GM12878 (cell line): ENCODE measurements around the gene NUDT1.

Experiments
- JUNB ChIP-seq: IDR thresholded peaks from 2 replicates; pipeline ENCODE4 v1.6.1; 2016; ENCODE audit warnings: antibody characterized with exemption, mild to moderate bottlenecking
- SREBF2 ChIP-seq: IDR thresholded peaks from 2 replicates; pipeline ENCODE4 v1.6.1; 2012; ENCODE audit warnings: mild to moderate bottlenecking, low read length
- TF ChIP-seq, protein P1 (sequence below), 3 experiments: IDR thresholded peaks in 2 of 3; conservative IDR thresholded peaks in 1 of 3; 2 replicates each; pipeline ENCODE4 v1.5.1; 2011; ENCODE audit warnings: low read depth in 3 of 3, low read length in 3 of 3, mild to moderate bottlenecking in 3 of 3, control low read depth in 2 of 3, moderate library complexity in 2 of 3, inconsistent platforms in 1 of 3, mixed read lengths in 1 of 3; ENCODE audit not compliant: control insufficient read depth in 2 of 3, insufficient read depth in 1 of 3; ENCODE audit errors: extremely low read depth in 1 of 3

DNA sequence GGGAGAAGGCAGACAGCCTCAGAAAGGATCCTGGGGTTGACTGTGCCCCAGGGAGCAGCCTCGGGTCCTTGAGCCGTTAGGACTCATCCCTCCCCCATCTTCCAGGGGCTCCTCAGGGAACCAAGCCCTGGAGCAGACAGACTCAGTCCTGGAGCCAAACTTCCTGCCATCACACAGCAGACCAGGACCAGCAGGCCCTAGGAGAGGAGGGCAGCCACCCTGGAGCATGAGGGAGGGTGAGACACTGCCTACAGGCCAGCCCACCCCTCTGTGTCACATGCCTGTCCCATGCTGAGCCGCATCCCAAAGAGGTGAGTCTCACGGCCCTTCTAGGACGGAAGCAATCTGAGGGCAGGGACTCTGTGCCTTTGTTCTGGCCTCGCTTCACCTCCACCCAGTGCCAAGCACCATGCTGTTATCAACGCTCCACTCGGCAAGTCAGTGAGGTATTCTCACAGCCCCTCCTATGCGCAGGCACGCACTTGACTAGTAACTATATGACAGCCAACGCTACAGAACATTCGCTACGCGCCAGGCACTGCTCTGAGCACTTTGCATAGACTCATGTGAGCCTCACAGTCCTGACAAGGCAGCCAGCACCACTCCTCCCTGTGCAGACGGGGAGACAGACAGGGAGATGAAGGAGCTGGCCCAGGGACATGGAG lies 28.3 kb upstream of the NUDT1 start:
- no peak for TF ChIP-seq JUNB
- TF ChIP-seq, protein P1, sequence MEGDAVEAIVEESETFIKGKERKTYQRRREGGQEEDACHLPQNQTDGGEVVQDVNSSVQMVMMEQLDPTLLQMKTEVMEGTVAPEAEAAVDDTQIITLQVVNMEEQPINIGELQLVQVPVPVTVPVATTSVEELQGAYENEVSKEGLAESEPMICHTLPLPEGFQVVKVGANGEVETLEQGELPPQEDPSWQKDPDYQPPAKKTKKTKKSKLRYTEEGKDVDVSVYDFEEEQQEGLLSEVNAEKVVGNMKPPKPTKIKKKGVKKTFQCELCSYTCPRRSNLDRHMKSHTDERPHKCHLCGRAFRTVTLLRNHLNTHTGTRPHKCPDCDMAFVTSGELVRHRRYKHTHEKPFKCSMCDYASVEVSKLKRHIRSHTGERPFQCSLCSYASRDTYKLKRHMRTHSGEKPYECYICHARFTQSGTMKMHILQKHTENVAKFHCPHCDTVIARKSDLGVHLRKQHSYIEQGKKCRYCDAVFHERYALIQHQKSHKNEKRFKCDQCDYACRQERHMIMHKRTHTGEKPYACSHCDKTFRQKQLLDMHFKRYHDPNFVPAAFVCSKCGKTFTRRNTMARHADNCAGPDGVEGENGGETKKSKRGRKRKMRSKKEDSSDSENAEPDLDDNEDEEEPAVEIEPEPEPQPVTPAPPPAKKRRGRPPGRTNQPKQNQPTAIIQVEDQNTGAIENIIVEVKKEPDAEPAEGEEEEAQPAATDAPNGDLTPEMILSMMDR (IDR thresholded peaks at IDR 0.05 in 2 of 3, conservative IDR thresholded peaks at IDR 0.05 in 1 of 3; ENCODE audit: control insufficient read depth in 2 of 3, extremely low read depth in 1 of 3, insufficient read depth in 1 of 3, low read depth in 3 of 3, low read length in 3 of 3) = no peak
- TF ChIP-seq SREBF2 = no peak
